Fibroblast of the aortic adventitia (primary cell): ENCODE results near the gene IL21R. TPM values are rescaled to one million over a fixed set of nuclear protein-coding genes. Genes with fewer than 3 reads are reported as not detected.

Experiments used
- DNase-seq: peaks from one replicate; pipeline ENCODE4 v3.0.0-alpha.2; 2010; ENCODE audit warnings: low read depth
- H3K4me3 ChIP-seq: 2 replicates; pipeline ENCODE4 v1.5.1; 2011; ENCODE audit warnings: low read depth, mild to moderate bottlenecking, control low read depth, low read length, moderate library complexity
- CTCF ChIP-seq: IDR thresholded peaks from 2 replicates; pipeline ENCODE4 v1.5.1; 2011; ENCODE audit warnings: mild to moderate bottlenecking, low read length, control low read depth, inconsistent platforms; ENCODE audit not compliant: insufficient read depth
- total RNA-seq: library from RNA; depleted of rRNA; stranded (reverse); fragments of >200 nt; gene quantifications from 2 replicates; pipeline ENCODE4 v1.2.3, GENCODE V29; 2012; ENCODE audit warnings: low replicate concordance

Gene IL21R
- total RNA-seq, 1 donor = 0.54 TPM

DNA sequence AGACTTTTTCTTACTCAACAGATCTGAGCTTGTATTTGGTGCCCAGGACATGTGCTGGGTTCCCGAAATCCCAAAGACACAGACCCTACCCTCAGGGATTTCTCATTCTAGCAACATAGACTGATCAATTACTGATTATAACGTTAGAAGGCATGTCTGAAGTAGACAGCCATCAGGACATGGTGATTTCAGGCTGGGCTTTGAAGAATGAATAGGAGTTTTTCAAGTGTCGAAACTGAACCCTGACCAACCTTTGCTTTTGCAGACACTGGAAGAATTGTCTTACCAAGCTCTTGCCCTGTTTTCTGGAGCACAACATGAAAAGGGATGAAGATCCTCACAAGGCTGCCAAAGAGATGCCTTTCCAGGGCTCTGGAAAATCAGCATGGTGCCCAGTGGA is 40.0 kb upstream of the IL21R start:
- no peak for TF ChIP-seq CTCF
- DNase-seq = no peak
- no peak overlapping the region for H3K4me3 ChIP-seq

GRCh38 chr16:27362570-27363245 is 39.3 kb upstream of the IL21R start:
- H3K4me3 ChIP-seq = no peak overlapping the region
- no peak for TF ChIP-seq CTCF
- no peak for DNase-seq

DNA sequence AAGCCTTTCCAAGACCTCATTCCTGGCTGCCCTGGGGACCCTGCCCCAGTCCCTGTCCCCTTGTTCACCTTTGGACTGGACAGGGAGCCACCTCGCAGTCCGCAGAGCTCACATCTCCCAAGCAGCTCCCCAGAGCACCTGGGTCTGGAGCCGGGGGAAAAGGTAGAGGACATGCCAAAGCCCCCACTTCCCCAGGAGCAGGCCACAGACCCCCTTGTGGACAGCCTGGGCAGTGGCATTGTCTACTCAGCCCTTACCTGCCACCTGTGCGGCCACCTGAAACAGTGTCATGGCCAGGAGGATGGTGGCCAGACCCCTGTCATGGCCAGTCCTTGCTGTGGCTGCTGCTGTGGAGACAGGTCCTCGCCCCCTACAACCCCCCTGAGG is 38.7 kb upstream of the IL21R start:
- no peak for DNase-seq
- no peak overlapping the region for H3K4me3 ChIP-seq
- TF ChIP-seq CTCF = no peak

DNA sequence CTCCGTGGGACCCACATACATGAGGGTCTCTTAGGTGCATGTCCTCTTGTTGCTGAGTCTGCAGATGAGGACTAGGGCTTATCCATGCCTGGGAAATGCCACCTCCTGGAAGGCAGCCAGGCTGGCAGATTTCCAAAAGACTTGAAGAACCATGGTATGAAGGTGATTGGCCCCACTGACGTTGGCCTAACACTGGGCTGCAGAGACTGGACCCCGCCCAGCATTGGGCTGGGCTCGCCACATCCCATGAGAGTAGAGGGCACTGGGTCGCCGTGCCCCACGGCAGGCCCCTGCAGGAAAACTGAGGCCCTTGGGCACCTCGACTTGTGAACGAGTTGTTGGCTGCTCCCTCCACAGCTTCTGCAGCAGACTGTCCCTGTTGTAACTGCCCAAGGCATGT is 38.2 kb upstream of the IL21R start:
- TF ChIP-seq CTCF = no peak
- DNase-seq = no peak
- H3K4me3 ChIP-seq = no peak overlapping the region

DNA sequence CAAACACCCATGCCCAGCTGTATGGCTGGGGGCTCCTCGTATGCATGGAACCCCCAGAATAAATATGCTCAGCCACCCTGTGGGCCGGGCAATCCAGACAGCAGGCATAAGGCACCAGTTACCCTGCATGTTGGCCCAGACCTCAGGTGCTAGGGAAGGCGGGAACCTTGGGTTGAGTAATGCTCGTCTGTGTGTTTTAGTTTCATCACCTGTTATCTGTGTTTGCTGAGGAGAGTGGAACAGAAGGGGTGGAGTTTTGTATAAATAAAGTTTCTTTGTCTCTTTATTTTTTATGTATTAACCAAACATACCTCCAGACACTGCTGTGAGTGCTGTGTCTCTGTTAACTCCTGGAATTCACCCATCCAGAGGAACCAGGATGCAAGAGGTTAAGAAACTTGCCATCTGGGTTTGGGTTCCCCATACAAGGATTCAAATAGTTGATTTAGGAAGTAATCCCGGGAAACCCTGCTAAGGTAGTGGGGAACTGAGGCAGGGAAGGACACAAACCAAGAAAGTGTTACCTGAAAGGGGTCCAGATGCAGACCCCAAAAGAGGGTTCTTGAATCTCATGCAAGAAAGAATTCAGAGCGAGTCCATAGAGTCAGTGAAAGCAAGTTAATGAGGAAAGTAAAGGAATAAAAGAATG is 37.4 kb upstream of the IL21R start:
- H3K4me3 ChIP-seq = no peak overlapping the region
- no peak for DNase-seq
- TF ChIP-seq CTCF = no peak

GRCh38 chr16:27365142-27366089 is 36.6 kb upstream of the IL21R start:
- no peak for TF ChIP-seq CTCF
- peak; percentile 28 for DNase-seq
- H3K4me3 ChIP-seq = no peak overlapping the region
